GM12878 (cell line): ENCODE measurements around the gene RILPL2. TPM values are rescaled to one million over a fixed set of nuclear protein-coding genes. Genes with fewer than 3 reads are reported as not detected.

ENCODE experiments used
- CEBPZ ChIP-seq: fragments of 150-350 bp; IDR thresholded peaks from 2 replicates; pipeline ENCODE4 v1.6.1; 2016; ENCODE audit warnings: low read depth, low read length
- CHD1 ChIP-seq: IDR thresholded peaks from 2 replicates; pipeline ENCODE4 v1.6.1; 2012; ENCODE audit warnings: low read depth, low read length, improper control_type of control experiment
- CREM ChIP-seq: IDR thresholded peaks from 2 replicates; pipeline ENCODE4 v1.6.1; 2014; ENCODE audit warnings: antibody characterized with exemption, low read depth
- EGR1 ChIP-seq, 2 experiments: IDR thresholded peaks; 1 replicate in 1 of 2; 2 replicates in 1 of 2; pipeline ENCODE4 v1.6.1; 2011 to 2012; ENCODE audit warnings: low read depth in 2 of 2, low read length in 2 of 2, borderline replicate concordance in 1 of 2, mild to moderate bottlenecking in 1 of 2, moderate library complexity in 1 of 2
- ETV6 ChIP-seq, 2 experiments: fragments of 450-650 bp in 1 of 2; IDR thresholded peaks in 1 of 2; conservative IDR thresholded peaks in 1 of 2; 2 replicates each; pipeline ENCODE4 v1.6.1; 2014; ENCODE audit warnings: antibody characterized with exemption in 1 of 2, borderline replicate concordance in 1 of 2, low read depth in 1 of 2, mild to moderate bottlenecking in 1 of 2, moderate library complexity in 1 of 2
- EZH2 ChIP-seq: IDR thresholded peaks from 2 replicates; pipeline ENCODE4 v1.6.1; 2012; ENCODE audit warnings: low read depth, mild to moderate bottlenecking, control low read depth, inconsistent platforms, low read length, borderline replicate concordance; ENCODE audit not compliant: control insufficient read depth
- FOXK2 ChIP-seq: fragments of 450-650 bp; IDR thresholded peaks from 2 replicates; pipeline ENCODE4 v1.6.1; 2017; ENCODE audit warnings: mild to moderate bottlenecking, moderate library complexity
- FOXM1 ChIP-seq: IDR thresholded peaks from 2 replicates; pipeline ENCODE4 v1.6.1; 2012; ENCODE audit warnings: low read depth, mild to moderate bottlenecking, inconsistent platforms, low read length, moderate library complexity
- HCFC1 ChIP-seq: fragments of 150-350 bp; IDR thresholded peaks from 2 replicates; pipeline ENCODE4 v1.6.1; 2014; ENCODE audit warnings: low read length
- KLF5 ChIP-seq: fragments of 450-650 bp; IDR thresholded peaks from 2 replicates; pipeline ENCODE4 v1.6.1; 2014; ENCODE audit warnings: mild to moderate bottlenecking; ENCODE audit not compliant: partially characterized antibody
- MTA3 ChIP-seq: IDR thresholded peaks from 2 replicates; pipeline ENCODE4 v1.6.1; 2012; ENCODE audit warnings: low read length, inconsistent platforms, borderline replicate concordance
- PKNOX1 ChIP-seq: fragments of 450-650 bp; IDR thresholded peaks from 2 replicates; pipeline ENCODE4 v1.6.1; 2016; ENCODE audit warnings: mild to moderate bottlenecking
- RAD51 ChIP-seq: fragments of 450-650 bp; IDR thresholded peaks from 2 replicates; pipeline ENCODE4 v1.6.1; 2016; ENCODE audit warnings: moderate library complexity, mild to moderate bottlenecking, inconsistent platforms
- REST ChIP-seq: IDR thresholded peaks from 2 replicates; pipeline ENCODE4 v1.6.1; 2012; ENCODE audit warnings: mild to moderate bottlenecking, low read depth, low read length
- TAF1 ChIP-seq: IDR thresholded peaks from 2 replicates; pipeline ENCODE4 v1.6.1; 2011; ENCODE audit warnings: mild to moderate bottlenecking, low read depth, low read length, borderline replicate concordance
- TBL1XR1 ChIP-seq: IDR thresholded peaks from 2 replicates; pipeline ENCODE4 v1.6.1; 2012; ENCODE audit warnings: low read depth, low read length, improper control_type of control experiment
- WRNIP1 ChIP-seq: IDR thresholded peaks from 2 replicates; pipeline ENCODE4 v1.6.1; 2011; ENCODE audit warnings: low read depth, low read length, improper control_type of control experiment, borderline replicate concordance
- ZBTB33 ChIP-seq: fragments of 450-650 bp; IDR thresholded peaks from 2 replicates; pipeline ENCODE4 v1.6.1; 2017; ENCODE audit warnings: mild to moderate bottlenecking
- ZNF274 ChIP-seq: IDR thresholded peaks from one replicate; pipeline ENCODE4 v1.8.0; 2011; ENCODE audit not compliant: insufficient read length, insufficient read depth
- polyA plus RNA-seq, 11 experiments: library from polyadenylated mRNA; depleted of rRNA in 4 of 11; unstranded in 6 of 11; stranded (reverse) in 5 of 11; fragments of >200 nt; fragmentation: Nextera tagmentation in 4 of 11; fragmentation: Illumina TruSeq in 1 of 11; extraction: Ambion mirVana in 4 of 11; extraction: Trizol in 1 of 11; gene quantifications; 1 replicate in 1 of 11; 2 replicates in 10 of 11; pipeline versions ENCODE4 v1.2.1 to v1.2.3, GENCODE V29; 2011 to 2016; ENCODE audit warnings: inconsistent platforms in 2 of 11, missing spikeins in 2 of 11, low read depth in 1 of 11
- total RNA-seq, 4 experiments: library from RNA; depleted of rRNA in 3 of 4; stranded (reverse); fragments of >200 nt in 3 of 4; fragmentation: Illumina TruSeq in 1 of 4; extraction: Trizol in 1 of 4; gene quantifications; 2 replicates each; pipeline versions ENCODE4 v1.2.1 to v1.2.3, GENCODE V29; 2013 to 2021

RILPL2 gene
- total and polyA plus RNA-seq, 10 of the 15 experiments (the other 5 are each of a cell fraction or from before 2014, with no cell fraction given), result 3.5 to 38.5 (median 19.7) TPM

- TF ChIP-seq ZBTB33 (no peak), EZH2 (no peak), FOXM1 (peak; percentile 17; the same call in 1 of the 2 replicates), EGR1 (IDR thresholded peaks at IDR 0.05; ENCODE audit: borderline replicate concordance in 1 of 2, low read depth in 2 of 2, low read length in 2 of 2) (peak in 1 of 2 experiments; percentile 27; a peak in 1 of 3 replicates), HCFC1 (peak; percentile 70), CHD1 (no peak), TBL1XR1 (no peak), PKNOX1 (peak; percentile 2; the same call in 1 of the 2 replicates), MTA3 (no peak), KLF5 (no peak), TAF1 (peak; percentile 84; the same call in 1 of the 2 replicates), FOXK2 (no peak), CEBPZ (no peak), WRNIP1 (no peak), ETV6 (conservative IDR thresholded peaks at IDR 0.05 in 1 of 2, IDR thresholded peaks at IDR 0.05 in 1 of 2; ENCODE audit: borderline replicate concordance in 1 of 2, low read depth in 1 of 2) (0 out of 4 replicates have a peak, but pooled peaks of 1 of the 2 experiments have one; percentile 18), CREM (peak; percentile 24; the same call in 1 of the 2 replicates), RAD51 (no peak), REST (no peak), ZNF274 (no peak)
Measured at GRCh38 chr12:123457980-123458779, 21.7 kb upstream of the RILPL2 start, which contains the start of gene SNRNP35 (continued).
